Mammary epithelial cell (primary cell): ENCODE results near the gene MTHFSD.

Experiments used
- CTCF ChIP-seq, 2 donors: IDR thresholded peaks in 1 of 2; conservative IDR thresholded peaks in 1 of 2; 2 replicates each; pipeline ENCODE4 v1.5.1; 2011 to 2012; ENCODE audit warnings: inconsistent platforms in 2 of 2, low read length in 2 of 2, mild to moderate bottlenecking in 2 of 2, control low read depth in 1 of 2, low read depth in 1 of 2; ENCODE audit not compliant: insufficient read depth in 1 of 2; ENCODE audit errors: extremely low read depth in 1 of 2
- EZH2 ChIP-seq: IDR thresholded peaks from 2 replicates; pipeline ENCODE4 v1.6.1; 2012; ENCODE audit warnings: low read length, inconsistent platforms, borderline replicate concordance

GRCh38 chr16:86511317-86512161 is 43.5 kb downstream of the MTHFSD start:
- no peak for TF ChIP-seq CTCF (conservative IDR thresholded peaks at IDR 0.05 in 1 of 2, IDR thresholded peaks at IDR 0.05 in 1 of 2; ENCODE audit: extremely low read depth in 1 of 2, insufficient read depth in 1 of 2, low read depth in 1 of 2, low read length in 2 of 2)
- peak; percentile 52 for TF ChIP-seq EZH2
